LNCAP (cell line): ENCODE results near the gene ZFYVE1.
A peak's percentile ranks its signal among the peaks of the same experiment; 100 is the strongest.

Experiments
- TF ChIP-seq, protein P1 (sequence below): fragments of 450-650 bp; IDR thresholded peaks from 2 replicates; pipeline ENCODE4 v1.5.1; 2017; ENCODE audit warnings: mild to moderate bottlenecking

The ZFYVE1 gene, protein sequence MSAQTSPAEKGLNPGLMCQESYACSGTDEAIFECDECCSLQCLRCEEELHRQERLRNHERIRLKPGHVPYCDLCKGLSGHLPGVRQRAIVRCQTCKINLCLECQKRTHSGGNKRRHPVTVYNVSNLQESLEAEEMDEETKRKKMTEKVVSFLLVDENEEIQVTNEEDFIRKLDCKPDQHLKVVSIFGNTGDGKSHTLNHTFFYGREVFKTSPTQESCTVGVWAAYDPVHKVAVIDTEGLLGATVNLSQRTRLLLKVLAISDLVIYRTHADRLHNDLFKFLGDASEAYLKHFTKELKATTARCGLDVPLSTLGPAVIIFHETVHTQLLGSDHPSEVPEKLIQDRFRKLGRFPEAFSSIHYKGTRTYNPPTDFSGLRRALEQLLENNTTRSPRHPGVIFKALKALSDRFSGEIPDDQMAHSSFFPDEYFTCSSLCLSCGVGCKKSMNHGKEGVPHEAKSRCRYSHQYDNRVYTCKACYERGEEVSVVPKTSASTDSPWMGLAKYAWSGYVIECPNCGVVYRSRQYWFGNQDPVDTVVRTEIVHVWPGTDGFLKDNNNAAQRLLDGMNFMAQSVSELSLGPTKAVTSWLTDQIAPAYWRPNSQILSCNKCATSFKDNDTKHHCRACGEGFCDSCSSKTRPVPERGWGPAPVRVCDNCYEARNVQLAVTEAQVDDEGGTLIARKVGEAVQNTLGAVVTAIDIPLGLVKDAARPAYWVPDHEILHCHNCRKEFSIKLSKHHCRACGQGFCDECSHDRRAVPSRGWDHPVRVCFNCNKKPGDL

DNA sequence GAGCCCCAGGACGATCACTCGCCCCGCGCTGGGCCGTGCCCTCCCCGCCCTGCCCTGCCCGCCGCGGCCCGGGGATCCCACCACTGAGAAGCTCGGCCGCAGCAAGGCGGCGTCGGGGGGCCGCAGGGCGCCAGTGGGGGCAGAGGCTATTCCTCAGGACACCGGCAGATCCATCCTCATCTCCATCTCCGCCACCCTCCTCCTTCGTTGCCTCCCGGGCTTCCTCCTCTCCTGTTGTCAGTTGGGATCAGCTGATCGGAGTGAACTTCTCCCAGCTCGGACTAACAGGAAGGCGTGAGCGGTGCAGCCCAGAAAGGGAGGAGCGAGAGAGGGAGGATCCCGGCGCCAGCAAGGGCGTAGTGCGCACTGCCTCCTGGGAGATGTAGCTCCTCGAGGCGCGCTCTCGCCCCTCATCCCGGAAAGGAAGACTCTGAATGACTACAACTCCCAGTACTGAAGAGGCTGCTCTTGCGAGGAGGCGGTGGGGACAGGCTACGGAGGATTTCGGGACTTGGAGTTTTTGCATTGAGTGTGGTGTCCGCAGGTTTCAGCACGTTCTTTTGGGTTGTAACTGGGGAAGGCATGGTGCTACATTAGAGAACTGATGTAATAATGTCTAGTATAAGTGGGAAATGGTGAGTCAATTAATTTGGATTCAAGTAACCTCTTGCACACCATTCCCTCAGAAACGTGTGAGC is at the start of gene ZFYVE1:
Gene ZFYVE1 (minus strand): TSS at position 262 of the 698 bp plus-strand sequence. CDS start 2,598 bp downstream, outside the sequence.
- TF ChIP-seq, protein P1, sequence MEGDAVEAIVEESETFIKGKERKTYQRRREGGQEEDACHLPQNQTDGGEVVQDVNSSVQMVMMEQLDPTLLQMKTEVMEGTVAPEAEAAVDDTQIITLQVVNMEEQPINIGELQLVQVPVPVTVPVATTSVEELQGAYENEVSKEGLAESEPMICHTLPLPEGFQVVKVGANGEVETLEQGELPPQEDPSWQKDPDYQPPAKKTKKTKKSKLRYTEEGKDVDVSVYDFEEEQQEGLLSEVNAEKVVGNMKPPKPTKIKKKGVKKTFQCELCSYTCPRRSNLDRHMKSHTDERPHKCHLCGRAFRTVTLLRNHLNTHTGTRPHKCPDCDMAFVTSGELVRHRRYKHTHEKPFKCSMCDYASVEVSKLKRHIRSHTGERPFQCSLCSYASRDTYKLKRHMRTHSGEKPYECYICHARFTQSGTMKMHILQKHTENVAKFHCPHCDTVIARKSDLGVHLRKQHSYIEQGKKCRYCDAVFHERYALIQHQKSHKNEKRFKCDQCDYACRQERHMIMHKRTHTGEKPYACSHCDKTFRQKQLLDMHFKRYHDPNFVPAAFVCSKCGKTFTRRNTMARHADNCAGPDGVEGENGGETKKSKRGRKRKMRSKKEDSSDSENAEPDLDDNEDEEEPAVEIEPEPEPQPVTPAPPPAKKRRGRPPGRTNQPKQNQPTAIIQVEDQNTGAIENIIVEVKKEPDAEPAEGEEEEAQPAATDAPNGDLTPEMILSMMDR, result no peak

DNA sequence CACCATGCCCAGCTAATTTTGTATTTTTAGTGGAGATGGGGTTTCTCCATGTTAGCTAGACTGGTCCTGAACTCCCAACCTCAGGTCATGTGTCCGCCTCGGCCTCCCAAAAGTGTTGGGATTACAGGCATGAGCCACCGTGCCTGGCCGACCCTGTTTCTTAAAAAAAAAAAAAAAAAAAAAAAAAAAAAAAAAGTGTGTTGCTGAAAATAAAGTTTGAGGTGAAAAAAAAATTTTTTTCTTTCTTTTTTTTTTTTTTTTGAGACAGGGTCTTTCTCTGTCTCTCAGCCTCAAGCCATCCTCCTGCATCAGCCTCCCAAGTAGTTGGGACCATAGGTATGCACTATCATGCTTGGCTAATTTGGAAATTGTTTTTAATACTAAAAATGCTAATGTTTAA is 42.7 kb upstream of the ZFYVE1 start:
- TF ChIP-seq, protein P1, result no peak

DNA sequence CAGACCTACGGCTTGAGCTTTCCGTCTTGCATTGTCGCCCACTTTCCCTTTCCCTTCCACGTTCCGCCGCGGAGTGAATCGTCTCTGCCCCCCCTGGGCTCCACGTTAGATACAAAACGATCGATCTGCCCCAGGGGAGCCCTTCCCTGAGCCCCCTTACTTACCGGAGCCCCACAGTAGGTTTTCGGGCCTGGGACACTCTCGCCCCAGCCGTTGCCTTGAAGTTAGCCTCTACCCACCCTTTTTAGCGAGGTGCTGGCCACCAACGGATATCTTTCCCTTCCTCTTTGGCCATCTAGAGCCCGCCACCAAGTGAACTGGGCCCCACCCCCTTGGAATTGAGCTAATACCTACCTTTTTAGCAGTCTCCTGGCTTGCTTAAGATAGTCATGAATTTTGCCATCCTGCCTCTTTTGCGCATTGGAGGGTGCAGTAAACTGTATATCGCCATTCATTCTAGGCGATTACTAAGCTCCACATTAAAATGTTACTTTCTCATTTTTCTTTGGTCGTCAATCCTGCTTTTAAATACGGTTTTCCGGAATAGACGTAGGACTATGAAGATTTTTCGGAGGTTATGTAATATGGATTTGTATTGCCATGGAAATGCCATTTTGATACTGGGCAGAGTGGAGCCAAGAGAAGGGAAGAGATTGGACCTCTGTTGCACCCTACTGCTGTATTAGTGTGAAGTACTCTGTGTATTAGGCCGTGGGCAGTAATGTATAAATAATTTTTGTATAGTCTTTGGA is 32.2 kb upstream of the ZFYVE1 start:
- TF ChIP-seq, protein P1, result no peak

DNA sequence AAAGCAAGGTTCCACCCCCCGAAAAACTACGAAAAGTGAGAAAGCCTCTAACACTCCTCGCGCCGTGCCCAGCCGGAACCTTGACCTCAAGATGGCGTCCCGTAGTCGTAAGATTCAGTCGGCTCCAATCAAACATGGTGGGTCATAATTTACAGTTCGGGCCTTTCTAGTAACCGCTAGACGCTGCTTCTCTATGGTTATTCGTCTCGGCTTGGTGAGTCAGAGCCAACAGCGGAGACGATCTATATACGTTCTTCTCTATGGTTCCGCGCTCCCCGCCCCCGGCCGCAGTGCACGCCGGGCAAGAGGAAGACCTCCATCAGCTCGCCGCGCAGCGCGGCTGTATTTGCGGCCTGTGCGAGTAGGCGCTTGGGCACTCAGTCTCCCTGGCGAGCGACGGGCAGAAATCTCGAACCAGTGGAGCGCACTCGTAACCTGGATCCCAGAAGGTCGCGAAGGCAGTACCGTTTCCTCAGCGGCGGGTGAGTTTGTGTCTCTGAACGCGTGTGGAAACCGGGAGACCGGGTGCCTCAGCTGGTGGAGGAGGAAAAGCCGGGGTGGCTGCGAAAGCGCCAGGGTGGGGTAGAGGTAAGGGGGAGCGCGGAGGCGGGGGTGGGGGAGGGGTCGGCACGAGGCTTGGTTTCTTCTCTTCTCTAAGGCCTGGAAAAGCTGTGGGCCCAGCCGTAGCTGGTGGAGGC is 31.5 kb upstream of the ZFYVE1 start, which contains the start of gene RBM25:
Gene RBM25 (plus strand): TSS at position 311 of the 698 bp plus-strand sequence. CDS start 13,108 bp downstream, outside the sequence.
- TF ChIP-seq, protein P1, result peak; percentile 21; the same call in 1 of the 2 replicates

DNA sequence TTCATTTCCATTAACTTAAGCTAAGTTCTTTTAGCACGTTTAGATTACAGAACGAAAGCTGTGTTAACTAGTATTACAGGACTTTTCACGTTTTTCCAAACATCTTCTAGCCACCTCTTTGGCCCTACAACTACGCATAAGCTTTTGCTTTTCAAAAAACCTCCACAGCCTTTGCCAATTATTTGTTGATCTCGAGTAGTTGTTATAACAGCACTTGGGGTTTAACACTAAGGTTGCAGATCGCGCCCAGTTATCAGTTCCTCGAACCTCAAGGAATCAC is 31.0 kb upstream of the ZFYVE1 start:
- TF ChIP-seq, protein P1, result no peak

DNA sequence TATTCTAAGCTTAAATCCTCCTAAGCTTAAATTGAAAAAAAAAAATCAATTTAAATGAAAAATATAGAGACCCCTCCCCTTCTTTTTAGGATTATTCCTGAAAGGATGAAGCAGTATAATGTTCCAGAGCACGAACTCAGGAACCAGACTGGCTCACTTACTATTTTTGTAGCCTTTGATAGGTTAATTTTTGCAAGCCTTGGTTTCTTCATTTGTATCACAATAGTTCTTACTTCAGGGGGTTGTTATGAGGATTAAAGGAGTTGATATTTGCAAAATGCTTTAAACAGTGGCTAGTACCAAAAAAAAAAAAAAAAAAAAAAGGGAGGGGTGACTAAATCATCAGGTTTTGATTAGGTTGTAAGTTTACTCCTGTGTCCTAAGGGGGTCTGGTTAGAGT is 28.3 kb upstream of the ZFYVE1 start:
- TF ChIP-seq, protein P1, result no peak
